ENCODE results near the gene TOE1.
"Not testable (repeated sequence)": the region's sequence is repeated elsewhere in the genome, so short reads cannot be mapped to it uniquely, and the experiment has no call there.

TOE1 gene

DNA sequence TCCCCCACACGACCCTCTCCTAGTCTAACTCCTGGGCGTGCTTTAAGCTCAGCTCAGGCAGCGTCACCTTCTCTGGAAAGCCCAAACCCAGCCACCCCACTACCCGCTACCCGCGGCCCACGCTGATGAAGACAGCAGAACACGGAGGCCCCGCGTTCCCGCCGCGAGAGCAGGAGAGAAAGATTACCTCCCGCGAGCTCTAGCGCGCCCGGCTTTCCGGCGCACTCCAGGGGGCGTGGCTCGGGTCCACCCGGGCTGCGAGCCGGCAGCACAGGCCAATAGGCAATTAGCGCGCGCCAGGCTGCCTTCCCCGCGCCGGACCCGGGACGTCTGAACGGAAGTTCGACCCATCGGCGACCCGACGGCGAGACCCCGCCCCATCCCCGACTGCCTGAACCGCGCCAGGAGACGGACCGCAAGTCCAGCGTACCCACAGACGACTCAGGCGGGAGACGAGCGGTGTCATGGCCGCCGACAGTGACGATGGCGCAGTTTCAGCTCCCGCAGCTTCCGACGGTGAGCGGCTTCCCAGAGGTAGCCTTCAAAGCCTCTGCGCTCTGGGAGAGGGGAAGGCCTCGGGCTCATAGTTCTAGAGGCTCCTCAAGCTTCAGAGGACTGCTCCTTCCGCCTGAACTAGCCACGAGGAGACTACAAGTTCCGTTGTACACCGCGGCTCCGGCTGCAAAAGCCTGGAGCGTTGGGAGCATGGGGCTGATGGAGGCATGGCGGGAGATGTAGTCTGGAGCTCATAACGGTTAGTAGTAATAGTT lies at the start of gene TOE1, which contains the start of gene MUTYH:
Gene TOE1, plus strand, starts transcription at position 382 of the 770 bp plus-strand sequence. Its CDS starts 83 bp downstream, at position 465.
Gene MUTYH, minus strand, starts transcription at position 652 of the 770 bp plus-strand sequence. CDS start 5,935 bp downstream, outside the sequence.
- peak; percentile 57 for DNase-seq (ENCODE audit: low read depth, low spot score)
- Histone ChIP-seq H3K4me3 (peak within 1 kb of the TSS; percentile 90), H3K27ac (peak within 1 kb of the TSS; percentile 89), H3K9ac (ENCODE audit: insufficient read length) (peak within 1 kb of the TSS; percentile 94), H3K9me3 (ENCODE audit: low read depth, low read length) (no peaks in the 10 kb centered on the region), H3K36me3 (ENCODE audit: insufficient read depth, low read length) (peaks cover 31% of the 10 kb centered on the region)
- TF ChIP-seq POLR2AphosphoS5 (IDR thresholded peaks at IDR 0.05; ENCODE audit: borderline replicate concordance, low read depth, low read length): peak; percentile 88
- TF ChIP-seq EZH2 (IDR thresholded peaks at IDR 0.05): no peak

DNA sequence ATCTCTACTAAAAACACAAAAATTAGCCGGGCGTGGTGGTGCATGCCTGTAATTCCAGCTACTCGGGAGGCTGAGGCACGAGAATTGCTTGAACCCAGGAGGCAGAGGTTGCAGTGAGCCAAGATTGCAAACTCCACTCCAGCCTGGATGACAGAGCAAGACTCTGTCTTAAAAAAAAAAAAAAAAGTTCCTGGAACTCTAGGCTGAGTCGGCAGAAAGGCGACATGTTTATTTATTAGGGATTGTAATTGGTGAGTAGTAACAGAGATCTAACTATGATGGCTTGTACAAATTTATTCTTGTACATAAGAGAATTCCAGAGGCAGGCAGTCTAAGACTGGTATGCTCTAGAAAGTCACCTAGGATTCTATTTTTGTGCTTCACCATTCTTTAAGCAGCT lies 49.0 kb upstream of the TOE1 start:
- DNase-seq (ENCODE audit: low read depth, low spot score); H3K9me3 ChIP-seq (ENCODE audit: low read depth, low read length); H3K27ac ChIP-seq; H3K4me3 ChIP-seq; H3K36me3 ChIP-seq (ENCODE audit: insufficient read depth, low read length); H3K9ac ChIP-seq (ENCODE audit: insufficient read length): not testable (repeated sequence)

DNA sequence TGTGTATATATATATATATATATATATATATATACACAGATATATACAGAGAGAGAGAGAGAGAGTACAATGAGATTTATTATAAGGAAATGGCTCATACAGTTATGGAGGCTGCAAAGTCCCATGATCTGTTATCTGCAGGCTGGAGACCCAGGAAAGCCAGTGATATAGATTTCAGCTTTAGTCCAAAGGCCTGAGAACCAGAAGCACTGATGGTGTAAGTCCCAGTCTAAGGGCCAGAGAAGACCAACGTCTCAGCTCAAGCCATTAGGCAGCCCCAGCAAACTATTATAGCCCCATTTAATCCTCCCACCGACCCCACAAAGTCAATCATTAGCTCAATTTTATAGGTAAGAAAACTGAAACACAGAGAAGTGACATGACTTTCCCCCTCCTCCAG lies 48.3 kb upstream of the TOE1 start:
- H3K9me3 ChIP-seq (ENCODE audit: low read depth, low read length): no peaks in the 10 kb centered on the region
- H3K9ac ChIP-seq (ENCODE audit: insufficient read length): no peak overlapping the region
- no peak overlapping the region for H3K27ac ChIP-seq
- no peaks in the 10 kb centered on the region for H3K36me3 ChIP-seq (ENCODE audit: insufficient read depth, low read length)
- no peak for DNase-seq (ENCODE audit: low read depth, low spot score)
- no peak for TF ChIP-seq POLR2AphosphoS5 (IDR thresholded peaks at IDR 0.05; ENCODE audit: borderline replicate concordance, low read depth, low read length)
- TF ChIP-seq FOXP2 (optimal IDR thresholded peaks at IDR 0.05; ENCODE audit: control extremely low read depth, extremely low read length, insufficient read depth): no peak
- TF ChIP-seq EZH2 (IDR thresholded peaks at IDR 0.05): no peak
- no peak overlapping the region for H3K4me3 ChIP-seq

DNA sequence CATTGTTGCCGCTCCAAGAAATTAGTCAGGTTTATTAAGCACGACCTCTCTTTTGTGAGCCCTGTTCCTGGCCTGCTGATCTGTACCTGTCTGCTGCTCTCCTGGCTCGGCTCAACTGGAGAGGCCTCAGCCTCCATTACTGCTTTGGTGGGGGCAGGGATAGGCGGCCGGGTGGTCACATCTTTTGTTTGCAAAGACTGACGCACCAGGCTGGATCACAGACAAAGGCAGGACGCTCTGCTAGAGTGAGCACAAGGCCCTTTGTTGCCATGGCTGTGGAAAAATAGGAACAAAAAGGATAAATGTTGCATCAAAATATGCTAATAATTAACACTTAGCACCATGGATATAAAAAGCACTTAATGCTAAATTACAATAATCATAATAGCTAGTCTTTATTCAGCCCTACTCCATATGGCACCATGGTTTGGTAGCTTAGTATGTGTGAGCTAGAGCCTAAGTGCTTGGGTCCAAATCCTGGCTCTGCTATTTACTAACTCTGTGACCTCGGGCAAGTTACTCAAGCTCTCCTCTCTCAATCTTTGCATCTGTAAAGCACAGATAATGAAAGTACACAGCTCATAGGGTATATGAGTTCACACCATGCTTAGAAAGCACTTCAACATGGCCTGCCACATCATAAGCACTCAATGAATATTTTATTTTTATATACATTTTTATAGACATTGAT lies 42.2 kb upstream of the TOE1 start:
- H3K9ac ChIP-seq (ENCODE audit: insufficient read length): no peak overlapping the region
- no peak for TF ChIP-seq FOXP2 (optimal IDR thresholded peaks at IDR 0.05; ENCODE audit: control extremely low read depth, extremely low read length, insufficient read depth)
- no peak for TF ChIP-seq EZH2 (IDR thresholded peaks at IDR 0.05)
- TF ChIP-seq POLR2AphosphoS5 (IDR thresholded peaks at IDR 0.05; ENCODE audit: borderline replicate concordance, low read depth, low read length): no peak
- H3K27ac ChIP-seq: no peak overlapping the region
- no peaks in the 10 kb centered on the region for H3K36me3 ChIP-seq (ENCODE audit: insufficient read depth, low read length)
- DNase-seq (ENCODE audit: low read depth, low spot score): no peak
- no peaks in the 10 kb centered on the region for H3K9me3 ChIP-seq (ENCODE audit: low read depth, low read length)
- no peak overlapping the region for H3K4me3 ChIP-seq

DNA sequence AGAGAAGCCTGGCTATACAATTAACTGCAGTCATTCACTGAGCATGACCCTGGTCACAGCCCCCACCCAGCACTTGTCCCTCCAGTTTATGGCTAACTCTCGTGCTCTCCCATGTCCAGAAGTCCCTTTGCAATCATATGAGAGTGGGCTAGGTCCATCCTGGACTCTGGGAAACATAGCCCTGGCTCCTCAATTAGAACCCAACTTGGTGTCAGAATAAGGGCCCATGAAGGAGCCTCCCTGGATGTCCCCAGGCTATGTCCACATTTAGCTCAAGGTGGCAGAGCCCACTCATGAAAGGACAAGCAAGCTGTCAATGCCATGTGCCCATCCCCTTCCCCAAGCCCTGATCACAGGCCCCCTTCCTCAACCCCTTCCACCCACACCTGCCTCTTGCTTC lies 40.7 kb upstream of the TOE1 start:
- no peak for TF ChIP-seq EZH2 (IDR thresholded peaks at IDR 0.05)
- TF ChIP-seq FOXP2 (optimal IDR thresholded peaks at IDR 0.05; ENCODE audit: control extremely low read depth, extremely low read length, insufficient read depth): no peak
- TF ChIP-seq POLR2AphosphoS5 (IDR thresholded peaks at IDR 0.05; ENCODE audit: borderline replicate concordance, low read depth, low read length): no peak

DNA sequence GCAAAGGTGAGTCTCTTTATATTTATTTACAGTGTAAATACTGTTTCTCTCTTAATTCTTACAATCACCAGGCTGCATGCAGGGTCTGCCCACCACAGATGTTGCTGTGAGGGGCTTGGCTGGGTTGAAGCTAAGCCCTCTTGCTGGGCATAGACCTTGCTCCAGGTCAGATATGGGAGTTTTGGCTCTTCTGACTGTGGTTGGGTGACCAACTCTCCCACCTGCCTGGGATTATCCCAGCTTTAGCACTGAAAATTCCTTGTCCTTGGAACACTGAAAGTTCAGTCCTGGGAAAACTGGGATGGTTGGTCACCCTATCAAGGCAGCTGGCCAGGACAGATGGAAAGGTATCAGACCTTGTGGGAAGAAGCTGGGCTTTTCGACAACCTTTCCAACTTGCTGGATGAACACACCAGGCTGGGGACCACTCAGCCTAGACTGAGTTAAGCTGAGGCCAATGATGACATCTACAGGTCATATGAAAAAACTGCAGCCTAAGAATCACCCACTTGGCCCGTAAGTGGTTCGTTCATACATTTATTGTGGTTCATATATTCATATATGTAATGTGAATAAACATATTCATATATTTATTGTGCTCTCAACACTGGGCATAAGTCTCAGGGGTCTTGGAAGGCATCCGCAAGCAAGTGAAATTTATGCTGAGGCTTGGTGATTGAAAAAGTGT lies 39.8 kb upstream of the TOE1 start:
- Histone ChIP-seq H3K9ac (ENCODE audit: insufficient read length) (no peak overlapping the region), H3K9me3 (ENCODE audit: low read depth, low read length) (no peaks in the 10 kb centered on the region), H3K27ac (no peak overlapping the region), H3K4me3 (no peak overlapping the region), H3K36me3 (ENCODE audit: insufficient read depth, low read length) (no peaks in the 10 kb centered on the region)
- TF ChIP-seq FOXP2 (optimal IDR thresholded peaks at IDR 0.05; ENCODE audit: control extremely low read depth, extremely low read length, insufficient read depth) (no peak), POLR2AphosphoS5 (IDR thresholded peaks at IDR 0.05; ENCODE audit: borderline replicate concordance, low read depth, low read length) (no peak), EZH2 (IDR thresholded peaks at IDR 0.05) (no peak)
- peak; percentile 30 for DNase-seq (ENCODE audit: low read depth, low spot score)

More for the DNA sequence above, 40.7 kb upstream of the TOE1 start:
- Histone ChIP-seq H3K36me3 (ENCODE audit: insufficient read depth, low read length) (no peaks in the 10 kb centered on the region), H3K9me3 (ENCODE audit: low read depth, low read length) (no peaks in the 10 kb centered on the region), H3K9ac (ENCODE audit: insufficient read length) (no peak overlapping the region), H3K4me3 (no peak overlapping the region), H3K27ac (no peak overlapping the region)
- DNase-seq (ENCODE audit: low read depth, low spot score): no peak

DNA sequence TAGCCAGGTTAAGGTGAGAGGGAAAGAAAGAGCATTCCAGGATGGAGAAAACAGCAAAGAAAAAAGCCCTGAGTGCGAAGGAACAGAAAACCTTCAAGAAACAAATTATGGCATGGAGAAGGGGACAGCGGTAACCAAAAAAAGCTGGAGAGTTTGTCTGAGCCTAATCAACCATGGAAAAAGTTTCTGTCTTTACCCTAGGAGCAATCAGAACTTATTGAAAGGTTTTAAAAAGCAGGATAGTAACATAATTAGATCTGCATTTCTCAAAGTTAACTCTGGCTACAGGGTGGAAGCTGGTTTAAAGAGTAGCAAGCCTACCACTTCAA lies 39.3 kb upstream of the TOE1 start:
- no peak overlapping the region for H3K4me3 ChIP-seq
- no peak overlapping the region for H3K27ac ChIP-seq
- TF ChIP-seq POLR2AphosphoS5 (IDR thresholded peaks at IDR 0.05; ENCODE audit: borderline replicate concordance, low read depth, low read length) (no peak), EZH2 (IDR thresholded peaks at IDR 0.05) (no peak), FOXP2 (optimal IDR thresholded peaks at IDR 0.05; ENCODE audit: control extremely low read depth, extremely low read length, insufficient read depth) (no peak)
- H3K9me3 ChIP-seq (ENCODE audit: low read depth, low read length): no peaks in the 10 kb centered on the region
- H3K36me3 ChIP-seq (ENCODE audit: insufficient read depth, low read length): no peaks in the 10 kb centered on the region
- no peak for DNase-seq (ENCODE audit: low read depth, low spot score)
- no peak overlapping the region for H3K9ac ChIP-seq (ENCODE audit: insufficient read length)

DNA sequence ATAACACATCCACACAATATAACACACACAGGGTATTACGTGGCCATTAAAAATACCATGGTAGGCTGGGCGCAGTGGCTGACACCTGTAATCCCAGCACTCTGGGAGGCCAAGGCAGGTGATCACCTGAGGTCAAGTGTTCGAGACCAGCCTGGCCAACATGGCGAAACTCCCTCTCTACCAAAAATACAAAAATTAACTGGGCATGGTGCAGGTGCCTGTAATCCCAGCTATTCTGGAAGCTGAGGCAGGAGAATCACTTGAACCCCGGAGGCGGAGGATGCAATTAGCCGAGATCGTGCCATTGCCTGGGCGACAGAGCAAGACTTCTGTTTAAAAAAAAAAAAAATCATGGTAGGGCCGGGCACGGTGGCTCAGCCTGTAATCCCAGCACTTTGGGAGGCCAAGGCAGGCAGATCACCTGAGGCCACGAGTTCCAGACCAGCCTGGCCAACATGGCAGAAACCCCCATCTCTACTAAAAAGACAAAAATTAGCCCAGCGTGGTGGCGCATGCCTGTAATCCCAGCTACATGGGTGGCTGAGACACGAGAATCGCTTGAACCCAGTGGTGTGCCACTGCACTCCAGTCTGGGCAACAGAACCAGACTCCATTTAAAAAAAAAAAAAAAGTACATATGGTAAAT lies 37.3 kb upstream of the TOE1 start:
- no peak for DNase-seq (ENCODE audit: low read depth, low spot score)
- Histone ChIP-seq H3K4me3 (peak overlapping the region; percentile 86), H3K27ac (no peak overlapping the region), H3K9ac (ENCODE audit: insufficient read length) (peak overlapping the region; percentile 88), H3K36me3 (ENCODE audit: insufficient read depth, low read length) (no peaks in the 10 kb centered on the region), H3K9me3 (ENCODE audit: low read depth, low read length) (no peaks in the 10 kb centered on the region)
- no peak for TF ChIP-seq EZH2 (IDR thresholded peaks at IDR 0.05)
